Tibial artery (tissue), 4 donors: ENCODE measurements around the gene LEMD2.

Experiments used
- DNase-seq, 2 donors: peaks; one replicate each; pipeline ENCODE4 v3.0.0-alpha.2; 2019
- H3K27ac ChIP-seq, 2 donors: fragments of 200-600 bp; sonication (generic) in 1 of 2; 1 replicate in 1 of 2; 2 replicates in 1 of 2; pipeline ENCODE4 v1.5.1; 2018 to 2019; ENCODE audit warnings: mild to moderate bottlenecking in 1 of 2
- H3K27me3 ChIP-seq, 2 donors: fragments of 200-600 bp; sonication (generic) in 1 of 2; one replicate each; pipeline versions ENCODE4 v1.5.1 to v1.6.0; 2016 to 2019
- H3K36me3 ChIP-seq, 3 donors: fragments of 200-600 bp; sonication (generic) in 2 of 3; one replicate each; pipeline ENCODE4 v1.5.1; 2016 to 2019; ENCODE audit warnings: mild to moderate bottlenecking in 2 of 3
- H3K4me1 ChIP-seq, 4 donors: fragments of 200-600 bp; sonication (generic) in 2 of 4; 1 replicate in 3 of 4; 2 replicates in 1 of 4; pipeline ENCODE4 v1.5.1; 2016 to 2019
- H3K4me3 ChIP-seq, 2 donors: fragments of 200-600 bp; sonication (generic) in 1 of 2; 1 replicate in 1 of 2; 2 replicates in 1 of 2; pipeline ENCODE4 v1.5.1; 2018 to 2019; ENCODE audit warnings: mild to moderate bottlenecking in 2 of 2
- H3K9me3 ChIP-seq, 3 donors: fragments of 200-600 bp; sonication (generic) in 1 of 3; one replicate each; pipeline ENCODE4 v1.5.1; 2016 to 2019
- intact Hi-C: fragments of 100-400 bp; cut with DNase I; formaldehyde crosslinking; loops from one replicate; pipeline ENCODE4 v1.15.0; 2023; ENCODE audit warnings: low total_unique reads
- TF ChIP-seq, protein P1 (sequence below), 2 experiments: fragments of 200-600 bp in 1 of 2; fragments of 450-650 bp in 1 of 2; IDR thresholded peaks; one replicate each; pipeline ENCODE4 v1.5.1; 2017 to 2019; ENCODE audit warnings: antibody characterized with exemption in 2 of 2, mild to moderate bottlenecking in 1 of 2, moderate library complexity in 1 of 2

LEMD2 gene

DNA sequence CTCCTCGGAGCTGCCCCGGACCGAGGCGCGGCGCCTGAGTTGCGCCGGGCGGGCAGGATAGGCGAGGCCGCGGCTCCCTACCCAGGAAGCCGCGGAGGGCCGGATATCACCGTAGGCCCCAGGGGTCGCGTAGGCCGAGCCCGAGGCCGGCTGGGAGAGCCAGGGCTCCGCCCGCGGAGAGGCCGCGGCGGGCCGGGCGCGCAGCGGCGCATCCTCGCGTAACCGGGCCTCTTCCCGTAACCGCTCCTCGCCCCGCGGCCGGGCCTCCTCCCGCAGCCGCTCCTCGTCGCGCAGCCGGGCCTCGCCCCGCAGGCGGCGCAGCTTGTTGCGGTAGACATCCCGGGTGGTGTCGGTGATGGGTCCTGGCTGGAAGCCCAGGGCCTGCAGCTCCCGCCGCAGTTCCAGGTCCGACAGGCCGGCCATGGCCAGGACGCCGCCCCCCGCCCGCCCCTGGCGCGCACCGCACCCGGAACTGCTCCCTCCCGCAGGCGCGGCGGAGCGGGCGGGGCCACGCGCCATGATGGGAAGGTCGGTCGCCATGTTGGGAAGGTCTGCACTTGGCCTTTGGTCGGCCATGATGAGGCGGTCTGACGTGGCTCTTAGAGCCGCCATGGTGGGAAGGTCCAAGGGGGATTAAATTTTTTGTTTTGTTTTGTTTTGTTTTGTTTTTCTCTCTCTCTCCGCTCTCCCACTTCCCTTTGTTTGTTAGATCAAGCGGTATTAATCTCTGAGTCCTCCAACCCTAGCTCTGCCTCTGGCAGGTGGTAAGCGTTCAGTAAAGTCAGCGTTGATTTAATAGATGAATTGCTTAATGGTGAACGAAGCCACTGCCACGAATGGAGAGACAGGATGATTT lies at the start of gene LEMD2:
Gene LEMD2, minus strand, starts transcription at position 437 of the 856 bp plus-strand sequence. Its CDS starts 14 bp downstream, at position 423.
- H3K4me3 ChIP-seq, result peak within 1 kb of the TSS; percentile 87 to 89
- H3K27ac ChIP-seq, result peak within 1 kb of the TSS; percentile 95 to 96
- TF ChIP-seq, protein P1, sequence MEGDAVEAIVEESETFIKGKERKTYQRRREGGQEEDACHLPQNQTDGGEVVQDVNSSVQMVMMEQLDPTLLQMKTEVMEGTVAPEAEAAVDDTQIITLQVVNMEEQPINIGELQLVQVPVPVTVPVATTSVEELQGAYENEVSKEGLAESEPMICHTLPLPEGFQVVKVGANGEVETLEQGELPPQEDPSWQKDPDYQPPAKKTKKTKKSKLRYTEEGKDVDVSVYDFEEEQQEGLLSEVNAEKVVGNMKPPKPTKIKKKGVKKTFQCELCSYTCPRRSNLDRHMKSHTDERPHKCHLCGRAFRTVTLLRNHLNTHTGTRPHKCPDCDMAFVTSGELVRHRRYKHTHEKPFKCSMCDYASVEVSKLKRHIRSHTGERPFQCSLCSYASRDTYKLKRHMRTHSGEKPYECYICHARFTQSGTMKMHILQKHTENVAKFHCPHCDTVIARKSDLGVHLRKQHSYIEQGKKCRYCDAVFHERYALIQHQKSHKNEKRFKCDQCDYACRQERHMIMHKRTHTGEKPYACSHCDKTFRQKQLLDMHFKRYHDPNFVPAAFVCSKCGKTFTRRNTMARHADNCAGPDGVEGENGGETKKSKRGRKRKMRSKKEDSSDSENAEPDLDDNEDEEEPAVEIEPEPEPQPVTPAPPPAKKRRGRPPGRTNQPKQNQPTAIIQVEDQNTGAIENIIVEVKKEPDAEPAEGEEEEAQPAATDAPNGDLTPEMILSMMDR (IDR thresholded peaks at IDR 0.05), result no peak
- H3K9me3 ChIP-seq, result no peaks in the 10 kb centered on the region
- intact Hi-C loops, result no loop called here
- H3K4me1 ChIP-seq, result peaks cover 0 to 38% (median 30%) of the 10 kb centered on the region in 4 donors
- peaks cover 0 to 10% of the 10 kb centered on the region in 2 donors for H3K27me3 ChIP-seq
- H3K36me3 ChIP-seq, result peaks cover 6 to 30% (median 16%) of the 10 kb centered on the region in 3 donors
- DNase-seq, result peak; percentile 88 to 96

DNA sequence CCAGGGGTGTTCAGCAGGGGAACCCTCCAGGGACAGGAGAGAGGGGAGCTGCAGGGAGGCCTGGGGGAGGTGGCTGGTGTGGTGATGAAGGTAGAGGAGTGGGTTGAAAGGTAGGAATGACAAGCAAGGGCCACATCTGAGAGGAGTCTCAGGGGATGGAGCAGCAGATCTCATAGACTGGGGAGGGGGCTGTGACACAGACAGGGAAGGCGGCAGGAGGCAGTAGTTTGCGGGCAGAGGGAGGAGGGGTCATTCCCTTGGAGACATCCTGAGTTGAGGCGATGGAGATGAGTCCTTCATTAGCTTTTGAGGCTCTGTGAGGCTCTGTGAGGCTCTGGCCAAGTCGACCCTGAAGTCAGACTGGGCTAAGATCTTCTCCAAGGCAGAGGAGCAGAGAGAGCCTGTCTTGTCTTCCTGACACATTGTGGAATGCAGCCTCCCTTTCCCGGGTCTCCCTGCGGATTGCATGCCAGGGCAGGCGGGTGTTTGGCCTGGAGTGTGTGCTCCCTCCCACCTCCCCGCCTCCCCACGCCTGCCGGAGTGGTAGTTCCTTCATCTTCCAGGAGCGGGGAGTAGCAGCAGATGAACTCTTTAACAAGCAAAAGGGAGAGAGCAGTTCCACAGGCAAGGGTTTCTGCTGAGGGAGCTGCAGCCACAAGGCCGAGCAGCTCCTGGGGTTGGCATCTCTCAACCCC lies 49.2 kb upstream of the LEMD2 start:
- Histone ChIP-seq H3K27ac (no peak overlapping the region), H3K4me1 (peaks cover 0 to 13% (median 0%) of the 10 kb centered on the region in 4 donors)

DNA sequence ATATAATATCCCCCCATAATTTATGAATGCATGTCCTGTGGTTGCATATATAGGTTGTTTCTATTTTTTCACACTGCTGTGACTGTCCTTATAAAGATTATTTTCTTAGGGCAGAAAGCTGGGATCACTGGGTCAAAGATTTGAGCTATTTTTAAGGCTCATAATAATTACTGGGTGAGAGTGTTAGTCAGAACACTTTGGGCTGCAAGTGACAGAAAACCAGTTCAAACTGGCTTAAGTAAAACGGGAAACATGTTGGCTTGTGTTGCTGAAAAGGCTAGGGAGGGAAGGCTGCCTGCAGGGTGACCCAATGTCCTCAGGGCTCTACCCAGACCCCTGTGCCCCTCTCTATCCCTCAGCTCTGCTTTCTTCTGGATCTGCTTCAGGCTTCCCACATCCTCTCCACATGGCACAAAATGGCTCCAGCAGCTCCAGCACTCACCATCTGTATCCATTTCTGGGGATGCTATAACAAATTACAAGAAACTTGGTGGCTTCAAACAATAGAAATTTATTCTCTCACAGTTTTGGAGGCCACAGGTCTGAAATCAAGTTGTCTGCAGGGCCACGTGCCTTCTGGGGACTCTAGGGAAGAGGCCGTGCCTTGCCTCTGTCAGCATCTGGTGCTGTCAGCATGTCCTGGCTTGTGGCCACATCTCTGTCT lies 48.0 kb upstream of the LEMD2 start:
- TF ChIP-seq, protein P1 (IDR thresholded peaks at IDR 0.05), result no peak
- peaks cover 0 to 23% of the 10 kb centered on the region in 2 donors for H3K27me3 ChIP-seq
- no peak overlapping the region for H3K27ac ChIP-seq
- H3K4me1 ChIP-seq, result peaks cover 0 to 13% (median 0%) of the 10 kb centered on the region in 4 donors
- H3K9me3 ChIP-seq, result peaks cover 0 to 8% (median 4%) of the 10 kb centered on the region in 3 donors
- H3K4me3 ChIP-seq, result no peak overlapping the region
- no peaks in the 10 kb centered on the region for H3K36me3 ChIP-seq
- DNase-seq, result no peak
- intact Hi-C loops, result no loop called here

More for the DNA sequence above, 49.2 kb upstream of the LEMD2 start:
- no peak for DNase-seq
- Histone ChIP-seq H3K36me3 (no peaks in the 10 kb centered on the region), H3K4me3 (no peak overlapping the region), H3K9me3 (peaks cover 0 to 8% (median 4%) of the 10 kb centered on the region in 3 donors), H3K27me3 (peaks cover 0 to 28% of the 10 kb centered on the region in 2 donors)
- intact Hi-C loops, result no loop called here
- TF ChIP-seq, protein P1 (IDR thresholded peaks at IDR 0.05), result no peak

DNA sequence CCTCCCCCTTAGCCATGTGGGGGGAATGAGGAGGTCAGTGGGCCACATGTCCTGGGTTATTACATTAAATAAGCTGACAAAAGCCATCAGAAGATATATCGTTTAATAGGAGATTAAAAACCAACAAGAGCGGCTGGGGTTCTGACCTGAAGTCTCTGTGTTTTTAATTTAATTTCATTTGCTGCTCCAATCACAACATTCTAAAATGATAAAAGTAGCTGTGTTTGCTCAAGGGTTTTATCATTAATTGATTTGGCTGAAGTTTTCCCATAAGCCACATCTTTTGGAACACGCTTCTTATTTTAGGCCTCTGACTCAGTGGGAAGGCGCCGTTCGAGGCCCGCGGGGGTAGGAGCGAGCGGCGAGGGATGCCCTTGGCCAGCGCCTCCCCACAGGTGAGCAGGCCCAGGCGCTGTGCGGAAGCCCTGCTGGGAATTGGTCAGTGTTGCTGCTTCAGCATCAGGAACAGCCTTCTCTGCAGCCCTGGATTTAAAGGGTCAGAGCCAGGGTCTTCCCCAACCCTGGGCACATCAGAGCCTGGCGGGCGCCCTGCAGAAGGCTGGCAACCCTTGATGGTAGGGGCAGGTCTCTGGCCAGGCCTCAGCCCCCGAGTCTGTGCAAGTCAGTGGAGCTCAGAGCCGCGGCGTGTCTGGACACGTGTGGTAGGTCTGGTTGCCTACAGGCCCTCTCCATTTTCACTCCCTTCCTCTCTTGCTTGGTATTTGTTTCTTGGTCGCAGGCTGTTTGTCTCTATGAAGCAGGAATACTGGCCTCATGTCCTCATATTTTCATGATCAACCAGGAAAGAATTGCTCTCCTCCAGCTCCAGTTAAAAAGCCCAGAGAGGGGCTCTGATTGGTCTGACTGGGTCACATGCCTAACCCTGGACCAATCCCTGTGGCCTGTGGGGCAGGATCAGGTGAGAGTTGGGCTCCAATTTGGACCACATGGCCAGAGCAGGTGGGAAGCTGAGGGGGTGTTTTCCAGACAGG lies 45.8 kb upstream of the LEMD2 start:
- TF ChIP-seq, protein P1 (IDR thresholded peaks at IDR 0.05), result no peak
- H3K27ac ChIP-seq, result no peak overlapping the region
- no peaks in the 10 kb centered on the region for H3K36me3 ChIP-seq
- peaks cover 0 to 8% (median 4%) of the 10 kb centered on the region in 3 donors for H3K9me3 ChIP-seq
- H3K4me3 ChIP-seq, result no peak overlapping the region
- peaks cover 0 to 6% (median 0%) of the 10 kb centered on the region in 4 donors for H3K4me1 ChIP-seq
- DNase-seq, result no peak
- intact Hi-C loops, result no loop called here
- peaks cover 0 to 41% of the 10 kb centered on the region in 2 donors for H3K27me3 ChIP-seq
